PFSK-1 (cell line): ENCODE measurements around the gene N4BP2L2.

Experiments used
- SIN3A ChIP-seq: IDR thresholded peaks from 2 replicates; pipeline ENCODE4 v1.6.1; 2012; ENCODE audit warnings: mild to moderate bottlenecking, low read length, moderate library complexity, borderline replicate concordance; ENCODE audit not compliant: insufficient read depth
- TAF1 ChIP-seq: IDR thresholded peaks from 2 replicates; pipeline ENCODE4 v1.6.1; 2012; ENCODE audit warnings: low read length, control low read depth, borderline replicate concordance; ENCODE audit not compliant: insufficient read depth

- TF ChIP-seq TAF1 = no peak
- TF ChIP-seq SIN3A = no peak
Observed at GRCh38 chr13:32528358-32528757, 10.2 kb downstream of the N4BP2L2 start.
